Endometrium (tissue), 2 donors: ENCODE data around the gene ADGRD1.

Experiments used
- FAIRE-seq: peaks from 2 replicates; lab custom pipeline; 2012; peaks lifted over from hg19 to GRCh38; lab: Jason Lieb, UNC
- donor health status: control.
- donor health status: control.

The ADGRD1 gene

GRCh38 chr12:131041968-131042833, 88.5 kb downstream of the ADGRD1 start:
- no peak for FAIRE-seq

DNA sequence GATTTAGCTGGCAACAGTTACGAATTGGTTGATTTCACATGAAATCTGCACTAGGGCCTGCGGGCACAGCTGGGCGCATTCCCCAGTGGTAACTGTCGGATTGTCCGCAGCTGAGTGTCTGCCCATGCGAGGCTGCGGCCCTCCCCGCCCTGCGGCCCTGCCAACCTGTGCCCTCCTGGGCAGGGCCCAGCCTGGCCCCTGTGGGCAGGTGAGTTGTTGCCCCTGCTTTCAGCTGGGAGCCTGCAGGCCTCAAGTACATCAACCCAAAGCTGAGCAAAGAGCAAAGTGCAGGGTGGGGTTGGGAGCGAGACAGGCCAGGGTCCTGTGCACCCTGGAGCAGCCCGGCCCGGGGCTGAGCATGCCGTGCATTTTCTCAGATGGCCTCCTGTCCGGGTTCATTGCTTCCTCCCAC, 89.1 kb downstream of the ADGRD1 start:
- FAIRE-seq = no peak

GRCh38 chr12:131043401-131043871, 89.7 kb downstream of the ADGRD1 start:
- no peak for FAIRE-seq

- no peak for FAIRE-seq
Measured at GRCh38 chr12:131044136-131044535, 90.4 kb downstream of the ADGRD1 start.

- FAIRE-seq = no peak
Measured at GRCh38 chr12:131044760-131045381, 91.2 kb downstream of the ADGRD1 start.

DNA sequence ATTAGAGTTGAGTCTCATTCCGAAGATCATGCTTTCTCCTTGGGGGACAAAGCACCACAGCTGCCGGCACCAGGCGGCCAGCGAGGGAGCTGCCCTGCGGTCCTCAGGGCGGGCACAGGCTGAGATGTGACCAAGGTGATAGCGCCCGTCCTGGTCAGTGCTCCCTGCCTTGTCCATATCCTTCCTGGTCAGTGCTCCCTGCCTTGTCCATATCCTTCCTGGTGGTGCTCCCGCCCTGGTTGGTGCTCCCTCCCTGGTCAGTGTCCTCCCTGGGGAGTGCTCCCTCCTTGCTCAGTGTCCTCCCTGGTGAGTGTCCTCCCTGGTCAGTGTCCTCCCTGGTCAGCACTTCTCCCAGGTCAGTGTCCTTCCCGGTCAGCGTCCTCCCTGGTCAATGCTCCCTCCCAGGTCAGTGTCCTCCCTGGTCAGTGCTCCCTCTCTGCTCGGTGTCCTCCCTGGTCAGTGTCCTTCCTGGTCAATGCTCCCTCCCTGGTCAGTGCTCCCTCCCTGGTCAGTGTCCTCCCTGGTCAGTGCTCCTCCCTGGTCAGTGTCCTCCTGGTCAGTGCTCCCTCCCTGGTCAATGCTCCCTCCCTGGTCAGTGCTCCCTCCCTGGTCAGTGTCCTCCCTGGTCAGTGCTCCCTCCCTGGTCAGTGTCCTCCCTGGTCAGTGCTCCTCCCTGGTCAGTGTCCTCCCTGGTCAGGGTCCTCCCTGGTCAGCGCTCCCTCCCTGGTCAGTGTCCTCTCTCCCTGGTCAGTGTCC, 92.2 kb downstream of the ADGRD1 start:
- FAIRE-seq = no peak

DNA sequence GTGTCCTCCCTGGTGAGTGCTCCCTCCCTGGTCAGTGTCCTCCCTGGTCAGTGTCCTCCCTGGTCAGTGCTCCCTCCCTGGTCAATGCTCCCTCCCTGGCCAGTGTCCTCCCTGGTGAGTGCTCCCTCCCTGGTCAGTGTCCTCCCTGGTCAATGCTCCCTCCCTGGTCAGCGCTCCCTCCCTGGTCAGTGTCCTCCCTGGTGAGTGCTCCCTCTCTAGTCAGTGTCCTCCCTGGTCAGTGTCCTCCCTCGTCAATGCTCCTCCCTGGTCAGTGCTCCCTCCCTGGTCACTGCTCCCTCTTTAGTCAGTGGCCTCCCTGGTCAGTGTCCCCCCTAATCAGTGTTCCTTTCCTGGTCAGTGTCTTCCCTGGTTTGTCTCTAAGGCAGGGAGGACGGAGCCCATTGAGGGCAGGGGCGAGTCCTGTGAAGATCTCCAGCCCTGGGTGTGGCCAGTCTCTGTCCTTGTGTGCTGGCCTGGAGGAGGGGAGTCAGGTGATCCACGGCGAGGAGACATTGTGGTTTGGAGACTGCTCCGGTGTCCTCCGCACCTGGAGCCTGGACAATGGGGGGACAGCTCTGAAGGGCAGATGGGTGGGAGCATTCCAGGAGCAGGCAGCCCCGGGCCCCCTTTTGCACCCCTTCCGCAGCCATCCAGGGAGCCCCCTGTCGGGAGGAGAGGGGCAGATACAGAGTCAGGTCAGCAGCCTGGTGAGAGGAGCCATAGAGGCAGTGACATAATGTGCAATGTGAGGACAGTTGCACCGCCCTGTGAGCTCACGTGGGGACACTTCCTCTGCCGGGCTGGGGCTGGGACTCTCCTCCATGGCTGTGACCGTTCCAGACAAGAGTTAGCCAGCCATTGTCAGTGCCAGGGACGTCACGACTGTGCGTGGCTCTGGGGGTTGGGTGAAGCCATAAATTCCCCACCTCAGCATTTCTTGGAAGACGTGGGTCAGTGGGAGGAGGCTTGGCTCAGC, 93.4 kb downstream of the ADGRD1 start:
- no peak for FAIRE-seq

DNA sequence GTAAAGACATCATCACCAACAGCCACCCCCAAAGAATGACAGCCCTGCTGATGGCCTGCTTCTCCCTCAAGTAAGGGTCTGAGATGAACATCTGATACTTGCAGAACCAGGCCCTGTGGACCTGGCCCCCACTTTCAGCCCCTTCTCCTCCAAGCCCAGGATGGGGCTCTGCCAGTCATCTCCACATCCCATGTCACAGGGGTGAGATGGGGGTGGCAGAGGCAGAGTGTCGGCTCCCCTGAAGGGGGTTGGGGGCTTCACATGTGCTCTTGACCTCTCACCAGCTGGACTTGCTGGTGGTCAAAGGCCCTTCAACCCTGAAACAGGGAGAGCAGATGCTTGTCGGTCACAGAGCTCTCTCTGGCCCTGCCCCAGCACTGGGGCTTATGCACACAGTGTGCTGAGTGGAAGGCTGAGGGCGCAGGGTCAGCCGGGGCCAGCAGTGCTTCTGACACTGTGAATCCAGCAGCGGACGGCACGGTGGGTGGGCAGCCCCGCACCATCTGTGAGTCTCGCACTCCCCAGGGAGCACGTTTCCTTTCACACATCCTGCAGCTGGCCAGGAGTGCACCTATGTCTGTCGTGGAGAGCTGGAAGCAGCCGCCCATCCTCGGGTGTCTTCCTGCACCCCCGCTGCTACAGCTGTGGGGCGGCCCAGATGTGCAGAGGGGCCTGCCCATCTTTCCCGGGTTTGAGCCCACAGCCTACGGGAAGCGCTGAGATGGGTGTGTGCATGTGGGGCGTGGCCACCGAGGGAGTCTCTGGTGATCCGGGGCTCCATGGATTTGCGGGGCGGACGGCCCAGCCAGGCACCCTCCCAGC, 94.3 kb downstream of the ADGRD1 start:
- no peak for FAIRE-seq

GRCh38 chr12:131048611-131048990, 94.9 kb downstream of the ADGRD1 start:
- no peak for FAIRE-seq

DNA sequence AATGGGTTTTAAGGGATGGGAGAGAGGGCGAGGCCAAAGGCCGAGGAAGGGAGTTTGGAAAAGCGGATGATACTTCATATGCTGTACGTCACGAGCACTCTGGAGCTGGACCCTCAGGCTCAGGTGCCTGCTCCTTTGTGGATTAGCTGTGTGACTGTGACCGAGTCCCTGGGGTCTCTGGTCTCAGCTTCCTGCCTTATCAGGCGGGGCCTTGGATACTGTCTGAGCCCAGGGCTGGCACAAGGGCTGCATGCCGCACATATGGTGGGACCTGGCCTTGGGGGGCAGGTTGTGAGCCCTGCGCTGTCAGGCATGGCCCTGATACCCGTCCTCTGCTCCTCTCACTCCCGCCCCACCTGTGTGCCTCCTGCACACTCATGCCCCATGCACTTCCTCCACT, 95.3 kb downstream of the ADGRD1 start:
- FAIRE-seq = no peak

DNA sequence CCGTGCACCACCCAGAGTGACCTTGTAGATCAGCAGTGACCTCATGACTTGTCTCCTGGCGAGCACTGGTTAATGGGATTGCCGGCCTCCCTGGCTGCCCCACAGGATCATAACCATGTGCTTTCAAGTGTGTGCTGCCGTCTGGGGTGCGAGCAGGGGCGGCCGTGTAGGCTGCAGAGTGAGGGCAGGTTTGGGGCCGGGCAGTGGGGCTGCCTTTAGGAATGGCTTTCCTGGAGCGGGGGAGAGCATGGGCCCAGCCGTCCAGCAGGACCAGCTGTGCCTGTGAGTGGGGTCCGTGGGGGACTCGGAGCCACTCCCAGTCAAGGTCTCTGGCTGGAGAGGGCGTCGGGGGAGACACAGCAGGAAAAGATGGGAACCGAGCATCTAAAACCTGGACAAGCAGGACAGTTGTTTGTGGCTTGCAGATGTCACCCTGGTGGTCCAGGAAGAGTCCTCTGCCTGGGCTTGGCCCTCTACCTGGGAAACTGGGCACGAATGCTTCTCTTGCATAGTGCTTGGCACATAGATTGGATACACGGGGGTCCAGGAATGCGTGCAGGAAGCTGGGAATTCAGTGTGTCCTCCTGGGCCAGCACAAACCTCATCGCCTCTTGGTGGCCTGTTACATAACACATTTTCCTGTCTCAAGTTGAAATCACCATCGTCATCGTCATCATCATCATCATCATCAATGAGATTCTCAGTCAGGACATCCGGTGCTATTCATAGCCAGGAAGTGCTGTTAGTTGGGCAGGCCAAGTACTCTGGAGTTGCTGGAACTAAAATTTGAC, 96.0 kb downstream of the ADGRD1 start:
- FAIRE-seq = no peak

DNA sequence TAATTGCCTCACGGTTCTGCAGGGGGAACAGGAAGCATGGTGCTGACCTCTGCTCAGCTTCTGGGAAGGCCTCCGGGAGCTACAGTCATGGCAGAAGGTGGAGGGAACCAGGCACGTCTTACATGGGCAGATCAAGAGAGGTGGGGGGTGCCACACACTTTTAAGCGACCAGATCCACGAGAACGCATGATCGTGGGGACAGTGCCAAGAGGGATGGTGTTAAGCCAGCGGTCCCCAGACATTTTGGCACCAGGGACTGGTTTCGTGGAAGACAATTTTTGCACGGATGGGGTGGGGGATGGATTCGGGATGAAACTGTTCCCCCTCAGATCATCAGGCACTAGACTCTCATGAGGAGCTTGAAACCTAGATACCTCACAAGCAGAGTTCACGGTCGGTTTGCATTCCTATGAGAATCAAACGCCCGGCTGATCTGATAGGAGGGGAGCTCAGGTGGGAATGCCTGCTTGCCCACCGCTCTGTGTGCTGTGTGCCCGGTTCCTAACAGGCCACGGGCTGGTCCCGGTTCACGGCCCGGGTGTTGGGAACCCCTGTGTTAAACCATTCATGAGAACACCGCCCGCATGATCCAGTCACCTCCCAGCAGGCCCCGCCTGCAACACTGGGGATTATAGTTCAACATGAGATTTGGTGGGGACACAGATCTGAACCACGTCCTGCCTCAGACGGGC, 96.9 kb downstream of the ADGRD1 start:
- no peak for FAIRE-seq

DNA sequence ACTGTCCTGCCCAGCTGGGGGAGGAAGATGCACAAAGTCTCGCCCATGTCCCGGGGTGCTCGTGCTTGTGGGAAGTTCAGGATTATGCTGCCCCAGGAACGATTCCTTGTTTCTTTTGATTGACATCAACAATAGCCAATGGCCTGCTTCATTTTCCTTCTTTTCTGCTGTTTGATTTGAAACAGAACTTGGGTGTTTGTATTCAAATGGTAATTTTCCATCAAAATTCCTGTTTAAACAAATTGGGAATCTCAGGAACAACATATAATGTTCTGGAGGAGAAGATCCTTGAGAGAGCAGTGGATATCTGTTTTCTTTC, 97.4 kb downstream of the ADGRD1 start:
- FAIRE-seq = no peak

GRCh38 chr12:131052063-131052781, 98.5 kb downstream of the ADGRD1 start:
- no peak for FAIRE-seq

DNA sequence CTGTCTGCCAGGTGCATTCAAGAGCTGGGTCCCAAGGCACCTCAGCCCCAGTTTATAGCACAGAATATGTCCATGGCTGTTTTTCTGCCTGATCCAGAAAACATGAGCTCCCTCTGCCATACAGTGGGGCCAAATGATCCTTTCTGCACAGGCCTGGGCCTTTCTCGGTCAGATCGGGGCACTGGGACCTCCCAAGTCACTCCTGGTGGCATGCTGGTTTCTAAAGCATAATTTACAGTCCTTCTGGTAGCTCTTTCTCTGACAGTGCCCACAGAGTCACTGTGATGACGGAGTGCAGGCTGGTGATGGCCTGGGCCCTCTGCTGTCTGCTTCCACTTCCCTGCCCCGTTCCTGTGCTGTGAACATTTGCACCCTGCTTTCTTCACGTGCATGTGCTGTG, 99.2 kb downstream of the ADGRD1 start:
- FAIRE-seq = no peak

GRCh38 chr12:131053567-131053966, 99.9 kb downstream of the ADGRD1 start:
- no peak for FAIRE-seq

DNA sequence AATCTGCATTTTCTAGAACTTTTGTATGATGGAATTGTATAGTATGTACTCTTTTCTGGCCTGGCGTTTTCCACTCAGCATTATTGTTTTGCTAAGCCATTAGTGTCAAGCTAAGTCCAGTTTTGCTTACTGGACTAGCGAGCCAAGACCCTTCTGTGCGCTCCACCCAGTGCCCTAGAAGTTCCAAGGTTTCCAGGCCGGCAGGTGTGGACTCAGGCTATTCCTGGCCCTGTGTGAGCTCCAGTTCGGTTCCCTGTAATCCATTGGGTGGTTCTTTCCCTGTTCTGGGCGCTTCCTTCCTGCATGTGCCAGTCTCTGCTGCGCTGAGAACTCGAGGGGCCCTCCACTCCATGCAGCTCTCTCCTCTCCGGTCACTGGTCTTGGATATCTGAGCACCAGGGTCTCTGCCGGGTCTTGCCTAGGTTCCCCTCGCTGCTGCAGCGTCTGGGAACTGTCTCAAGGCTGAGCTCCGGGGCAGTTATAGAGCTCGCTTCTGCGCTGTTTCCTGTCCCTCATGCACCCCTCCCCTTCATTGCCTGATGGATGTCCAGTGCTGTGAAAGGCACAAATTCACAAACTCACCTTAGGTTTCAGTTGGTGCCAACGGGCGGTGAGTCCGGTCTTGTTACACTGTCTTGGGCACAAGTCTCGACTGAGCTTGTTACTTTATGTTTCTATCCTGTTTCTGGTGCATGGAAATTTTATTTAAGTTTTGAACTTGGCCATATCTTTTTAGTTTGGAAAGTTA, 100.8 kb downstream of the ADGRD1 start:
- FAIRE-seq = no peak

- FAIRE-seq = no peak
Measured at GRCh38 chr12:131055093-131055465, 101.4 kb downstream of the ADGRD1 start.
